Thyroid gland (tissue), 4 donors: ENCODE data around the gene B3GNT5.

ENCODE experiments used
- POLR2A ChIP-seq, 2 donors: fragments of 450-650 bp; IDR thresholded peaks; one replicate each; pipeline ENCODE4 v1.6.1; 2017; ENCODE audit warnings: antibody characterized with exemption in 2 of 2, mild to moderate bottlenecking in 2 of 2, moderate library complexity in 1 of 2
- TF ChIP-seq, protein P1 (sequence below), 6 experiments: fragments of 200-600 bp in 3 of 6; fragments of 450-650 bp in 3 of 6; sonication (generic) in 3 of 6; IDR thresholded peaks; one replicate each; pipeline ENCODE4 v1.5.1; 2016 to 2019; ENCODE audit warnings: antibody characterized with exemption in 6 of 6, mild to moderate bottlenecking in 2 of 6, inconsistent platforms in 1 of 6, moderate library complexity in 1 of 6

DNA sequence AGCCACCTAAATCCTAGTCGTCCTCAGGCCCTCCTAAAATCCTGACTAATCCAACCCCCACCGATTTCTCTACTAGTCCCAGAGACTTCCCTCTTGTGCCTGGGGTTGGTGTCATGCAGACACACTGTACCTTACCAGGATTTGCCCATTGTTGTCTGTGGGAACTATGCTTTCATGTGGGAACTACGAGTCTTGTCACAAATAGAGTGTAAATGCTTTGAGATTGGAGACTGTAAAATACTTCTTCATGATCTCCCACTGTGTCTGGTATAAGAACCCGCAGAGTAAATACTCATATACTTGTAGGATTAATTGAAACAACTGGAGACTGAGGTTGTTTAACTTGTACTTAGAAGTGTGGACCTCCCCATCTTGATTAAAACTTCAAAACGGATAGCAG, 11.2 kb downstream of the B3GNT5 start:
- TF ChIP-seq, protein P1, sequence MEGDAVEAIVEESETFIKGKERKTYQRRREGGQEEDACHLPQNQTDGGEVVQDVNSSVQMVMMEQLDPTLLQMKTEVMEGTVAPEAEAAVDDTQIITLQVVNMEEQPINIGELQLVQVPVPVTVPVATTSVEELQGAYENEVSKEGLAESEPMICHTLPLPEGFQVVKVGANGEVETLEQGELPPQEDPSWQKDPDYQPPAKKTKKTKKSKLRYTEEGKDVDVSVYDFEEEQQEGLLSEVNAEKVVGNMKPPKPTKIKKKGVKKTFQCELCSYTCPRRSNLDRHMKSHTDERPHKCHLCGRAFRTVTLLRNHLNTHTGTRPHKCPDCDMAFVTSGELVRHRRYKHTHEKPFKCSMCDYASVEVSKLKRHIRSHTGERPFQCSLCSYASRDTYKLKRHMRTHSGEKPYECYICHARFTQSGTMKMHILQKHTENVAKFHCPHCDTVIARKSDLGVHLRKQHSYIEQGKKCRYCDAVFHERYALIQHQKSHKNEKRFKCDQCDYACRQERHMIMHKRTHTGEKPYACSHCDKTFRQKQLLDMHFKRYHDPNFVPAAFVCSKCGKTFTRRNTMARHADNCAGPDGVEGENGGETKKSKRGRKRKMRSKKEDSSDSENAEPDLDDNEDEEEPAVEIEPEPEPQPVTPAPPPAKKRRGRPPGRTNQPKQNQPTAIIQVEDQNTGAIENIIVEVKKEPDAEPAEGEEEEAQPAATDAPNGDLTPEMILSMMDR (IDR thresholded peaks at IDR 0.05): no peak
- no peak for TF ChIP-seq POLR2A (IDR thresholded peaks at IDR 0.05)
